HG02798 (cell line): Measurements from ENCODE around the gene MRPL52.
A peak's percentile ranks its signal among the peaks of the same experiment; 100 is the strongest.
"Not testable (repeated sequence)": the region's sequence is repeated elsewhere in the genome, so short reads cannot be mapped to it uniquely, and the experiment has no call there.

ENCODE experiments used
- ATAC-seq: cut with Tn5 transposase; IDR thresholded peaks from one replicate; pipeline ENCODE4 v1.9.1; 2021; ENCODE audit warnings: mild to moderate bottlenecking; ENCODE audit not compliant: unreplicated experiment, poor library complexity

MRPL52 gene

GRCh38 chr14:22852599-22852939 is 22.9 kb downstream of the MRPL52 start:
- no peak for ATAC-seq

DNA sequence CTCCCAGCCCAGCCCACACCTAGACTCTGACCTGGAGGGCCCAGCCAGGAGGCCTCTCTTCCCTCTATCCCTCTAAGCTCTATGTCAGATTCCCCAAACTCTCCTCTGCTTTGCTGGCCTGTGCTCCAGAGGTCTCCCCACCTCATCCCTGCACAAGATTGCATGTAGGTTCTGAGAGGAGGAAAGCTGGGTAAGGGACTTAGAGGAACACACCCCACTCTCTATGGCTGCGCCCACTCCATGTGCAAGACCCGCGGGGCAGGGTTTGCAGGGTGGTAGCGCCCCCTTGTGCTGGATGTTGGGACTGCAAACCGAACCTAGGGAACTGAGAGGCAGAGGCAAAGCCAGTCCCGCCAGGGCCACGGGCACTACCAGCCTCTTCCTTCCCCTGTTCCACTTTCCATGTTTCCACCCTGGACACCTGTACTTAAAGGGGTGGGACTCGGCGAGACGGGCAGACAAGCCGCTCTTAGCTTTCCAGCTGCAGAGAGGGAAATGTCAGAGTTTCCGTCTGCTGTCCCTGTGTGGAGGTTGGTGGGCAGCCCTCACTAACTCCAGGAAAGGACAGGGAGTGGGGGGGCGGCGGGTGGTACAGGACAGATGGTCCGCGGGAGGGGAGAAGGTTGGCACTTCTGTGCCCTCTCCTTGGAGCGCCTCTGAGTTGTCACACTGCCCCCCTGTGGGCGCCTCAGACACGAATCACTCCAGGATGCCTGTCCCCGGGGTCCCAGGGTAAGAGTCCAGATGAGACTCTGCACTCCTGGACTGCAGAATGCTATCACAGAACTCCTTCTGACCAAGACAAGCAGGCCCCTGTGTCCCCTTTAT is 23.5 kb downstream of the MRPL52 start:
- ATAC-seq: peak; percentile 75

GRCh38 chr14:22854296-22854695 is 24.6 kb downstream of the MRPL52 start:
- ATAC-seq: not testable (repeated sequence)

DNA sequence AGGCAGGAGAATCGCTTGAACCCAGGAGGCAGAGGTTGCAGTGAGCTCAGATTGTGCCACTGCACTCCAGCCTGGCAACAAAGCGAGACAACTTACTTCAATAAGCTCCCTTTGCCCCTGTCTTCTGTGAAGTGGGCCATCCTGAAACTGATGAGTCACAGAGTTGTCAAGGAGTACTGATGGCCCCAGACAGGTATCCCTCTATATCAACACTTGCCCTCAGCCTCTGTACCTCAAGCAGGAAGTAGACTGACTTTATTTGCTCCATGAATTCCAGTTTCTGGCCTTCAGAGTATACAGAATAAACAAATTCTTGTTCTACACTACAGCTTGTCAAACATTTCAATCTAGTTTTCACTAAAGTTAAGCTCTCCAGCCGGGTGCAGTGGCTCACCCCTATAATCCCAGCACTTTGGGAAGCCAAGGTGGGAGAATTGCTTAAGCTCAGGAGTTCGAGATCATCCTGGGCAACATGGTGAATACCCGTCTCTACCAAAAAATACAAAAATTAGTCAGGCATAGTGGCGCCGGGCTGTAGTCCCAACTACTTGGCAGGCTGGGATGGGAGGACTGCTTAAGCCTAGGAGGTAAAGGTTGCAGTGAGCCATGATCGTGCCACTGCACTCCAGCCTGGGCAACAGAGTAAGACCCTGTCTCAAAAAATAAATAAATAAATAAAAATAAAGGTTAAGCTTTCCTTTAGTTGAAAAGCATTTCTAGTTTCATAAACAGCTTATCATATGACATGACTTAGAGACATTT is 25.5 kb downstream of the MRPL52 start:
- ATAC-seq: no peak

DNA sequence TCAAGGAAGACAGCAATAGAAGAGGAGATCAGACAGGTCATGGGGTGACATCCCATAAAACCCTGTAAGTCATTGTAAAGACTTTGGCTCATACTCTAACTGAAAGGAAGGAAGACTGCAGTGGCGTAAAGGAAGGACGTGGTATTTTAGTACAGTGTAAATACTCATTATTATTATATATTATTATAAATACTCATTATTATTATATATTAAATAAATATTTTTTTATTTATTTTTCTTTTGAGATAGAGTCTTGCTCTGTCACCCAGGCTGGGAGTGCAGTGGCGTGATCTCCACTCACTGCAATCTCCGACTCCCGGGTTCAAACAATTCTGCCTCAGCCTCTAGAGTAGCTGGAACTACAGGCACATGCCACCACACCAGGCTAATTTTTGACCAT is 26.7 kb downstream of the MRPL52 start:
- ATAC-seq: no peak

- ATAC-seq: not testable (repeated sequence)
Observed at GRCh38 chr14:22860377-22860776, 30.7 kb downstream of the MRPL52 start.

GRCh38 chr14:22861651-22862050 is 32.0 kb downstream of the MRPL52 start:
- no peak for ATAC-seq

DNA sequence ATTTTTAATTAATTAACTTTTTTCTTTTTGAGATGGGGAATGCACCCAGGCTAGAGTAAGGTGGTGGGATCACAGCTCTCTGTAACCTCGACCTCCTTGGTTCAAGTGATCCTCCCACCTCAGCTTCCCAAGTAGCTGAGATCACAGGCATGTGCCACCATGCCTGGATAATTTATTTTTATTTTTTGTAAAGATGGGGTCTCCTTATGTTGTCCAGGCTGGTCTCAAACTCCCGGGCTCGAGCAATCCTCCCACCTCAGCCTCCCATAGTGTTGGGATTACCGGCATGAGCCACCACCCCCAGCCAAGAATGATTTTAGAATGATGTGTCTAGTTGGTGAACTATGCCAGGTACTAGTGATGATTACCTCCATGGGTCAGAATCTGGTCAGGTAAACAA is 35.3 kb downstream of the MRPL52 start:
- ATAC-seq: no peak

DNA sequence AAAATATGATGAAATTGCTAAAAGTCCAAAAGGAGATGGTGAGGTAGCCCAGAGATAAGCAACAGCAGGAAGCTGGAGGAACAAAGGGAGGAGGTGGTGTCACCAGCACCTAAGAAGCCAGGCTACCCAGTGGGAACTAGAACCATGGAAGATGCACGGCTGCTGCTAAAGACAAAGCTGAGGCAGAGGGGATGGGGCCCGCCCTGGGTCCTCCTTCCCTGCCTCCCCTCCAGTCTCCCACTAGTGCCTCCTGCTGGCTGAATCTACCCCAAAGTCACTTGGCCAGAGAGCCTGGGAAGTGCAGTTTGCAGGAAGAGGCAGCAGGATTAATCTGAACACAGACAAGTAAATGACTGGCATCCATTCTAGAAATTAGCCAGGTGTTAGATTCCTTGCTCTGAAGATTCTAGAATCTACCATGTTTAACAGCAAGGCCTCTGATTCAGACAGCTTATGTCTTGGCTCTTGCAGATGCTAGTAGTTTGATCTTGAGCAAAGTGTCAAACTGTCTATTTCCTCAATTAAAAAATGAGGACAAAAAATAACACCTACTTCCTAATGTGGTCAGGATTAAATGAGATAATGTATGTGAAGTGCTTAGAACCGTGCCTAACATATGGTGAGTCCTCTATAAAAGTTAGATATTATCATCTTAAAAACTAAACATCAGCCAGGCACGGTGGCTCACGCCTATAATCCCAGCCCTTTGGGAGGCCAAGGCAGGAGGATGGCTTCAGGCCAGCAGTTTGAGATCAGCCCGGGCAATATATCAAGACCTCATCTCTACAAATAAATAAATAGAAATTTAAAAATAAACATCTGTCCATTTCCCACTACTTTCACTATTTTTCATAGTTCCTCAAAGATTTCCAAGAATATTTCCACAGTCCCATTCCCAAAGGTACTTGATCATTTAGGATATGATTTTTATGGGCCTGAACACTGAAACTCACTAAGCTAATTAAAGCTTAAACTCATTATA is 36.0 kb downstream of the MRPL52 start:
- ATAC-seq: no peak

GRCh38 chr14:22866874-22867273 is 37.2 kb downstream of the MRPL52 start:
- no peak for ATAC-seq

- peak; percentile 34 for ATAC-seq
Observed at GRCh38 chr14:22870811-22871223, 41.1 kb downstream of the MRPL52 start.

- ATAC-seq: peak; percentile 86
Observed at GRCh38 chr14:22871224-22872032, 41.7 kb downstream of the MRPL52 start, which contains the start of gene LRP10. Gene LRP10, plus strand, starts transcription at chr14:22871740. Its CDS starts 564 bp downstream, at chr14:22872304.

DNA sequence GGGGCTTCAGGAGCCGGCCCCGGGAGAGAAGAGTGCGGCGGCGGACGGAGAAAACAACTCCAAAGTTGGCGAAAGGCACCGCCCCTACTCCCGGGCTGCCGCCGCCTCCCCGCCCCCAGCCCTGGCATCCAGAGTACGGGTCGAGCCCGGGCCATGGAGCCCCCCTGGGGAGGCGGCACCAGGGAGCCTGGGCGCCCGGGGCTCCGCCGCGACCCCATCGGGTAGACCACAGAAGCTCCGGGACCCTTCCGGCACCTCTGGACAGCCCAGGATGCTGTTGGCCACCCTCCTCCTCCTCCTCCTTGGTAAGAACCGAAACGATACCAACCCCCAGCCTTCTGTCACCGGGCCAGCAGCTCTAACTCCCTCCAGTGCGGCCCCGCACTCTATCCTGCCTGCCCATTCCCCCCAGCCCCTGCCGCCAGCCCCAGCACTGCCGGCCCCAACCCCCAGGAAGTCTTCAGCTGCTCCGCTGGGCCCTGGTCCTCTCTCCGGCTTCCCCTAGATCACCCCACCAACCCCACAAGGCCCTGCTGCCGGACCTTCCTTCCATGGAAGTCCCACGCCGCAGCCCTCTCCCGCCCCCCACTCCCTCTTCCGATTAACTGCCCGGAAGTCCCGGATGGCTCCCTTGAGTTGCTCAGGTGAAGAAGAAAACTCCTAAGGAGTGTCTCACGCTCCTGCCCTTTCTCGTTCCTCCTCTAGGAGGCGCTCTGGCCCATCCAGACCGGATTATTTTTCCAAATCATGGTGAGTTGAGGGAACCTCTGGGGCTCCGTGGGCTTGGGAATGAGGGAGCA is 42.5 kb downstream of the MRPL52 start:
- peak; percentile 24 for ATAC-seq

- no peak for ATAC-seq
Observed at GRCh38 chr14:22872833-22873520, 43.3 kb downstream of the MRPL52 start.

DNA sequence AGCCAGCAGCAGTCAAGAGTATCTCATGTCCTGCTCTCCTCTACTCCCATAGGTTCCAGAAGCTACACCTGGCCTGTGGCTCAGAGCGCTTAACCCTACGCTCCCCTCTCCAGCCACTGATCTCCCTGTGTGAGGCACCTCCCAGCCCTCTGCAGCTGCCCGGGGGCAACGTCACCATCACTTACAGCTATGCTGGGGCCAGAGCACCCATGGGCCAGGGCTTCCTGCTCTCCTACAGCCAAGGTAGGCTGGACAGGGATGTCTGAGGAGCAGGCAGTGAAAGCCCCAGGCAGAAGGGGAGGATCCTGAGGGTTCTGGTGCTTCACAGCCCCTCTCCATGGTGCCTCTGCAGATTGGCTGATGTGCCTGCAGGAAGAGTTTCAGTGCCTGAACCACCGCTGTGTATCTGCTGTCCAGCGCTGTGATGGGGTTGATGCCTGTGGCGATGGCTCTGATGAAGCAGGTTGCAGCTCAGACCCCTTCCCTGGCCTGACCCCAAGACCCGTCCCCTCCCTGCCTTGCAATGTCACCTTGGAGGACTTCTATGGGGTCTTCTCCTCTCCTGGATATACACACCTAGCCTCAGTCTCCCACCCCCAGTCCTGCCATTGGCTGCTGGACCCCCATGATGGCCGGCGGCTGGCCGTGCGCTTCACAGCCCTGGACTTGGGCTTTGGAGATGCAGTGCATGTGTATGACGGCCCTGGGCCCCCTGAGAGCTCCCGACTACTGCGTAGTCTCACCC is 45.5 kb downstream of the MRPL52 start:
- ATAC-seq: no peak

DNA sequence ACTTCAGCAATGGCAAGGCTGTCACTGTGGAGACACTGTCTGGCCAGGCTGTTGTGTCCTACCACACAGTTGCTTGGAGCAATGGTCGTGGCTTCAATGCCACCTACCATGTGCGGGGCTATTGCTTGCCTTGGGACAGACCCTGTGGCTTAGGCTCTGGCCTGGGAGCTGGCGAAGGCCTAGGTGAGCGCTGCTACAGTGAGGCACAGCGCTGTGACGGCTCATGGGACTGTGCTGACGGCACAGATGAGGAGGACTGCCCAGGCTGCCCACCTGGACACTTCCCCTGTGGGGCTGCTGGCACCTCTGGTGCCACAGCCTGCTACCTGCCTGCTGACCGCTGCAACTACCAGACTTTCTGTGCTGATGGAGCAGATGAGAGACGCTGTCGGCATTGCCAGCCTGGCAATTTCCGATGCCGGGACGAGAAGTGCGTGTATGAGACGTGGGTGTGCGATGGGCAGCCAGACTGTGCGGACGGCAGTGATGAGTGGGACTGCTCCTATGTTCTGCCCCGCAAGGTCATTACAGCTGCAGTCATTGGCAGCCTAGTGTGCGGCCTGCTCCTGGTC is 46.1 kb downstream of the MRPL52 start:
- no peak for ATAC-seq

GRCh38 chr14:22877000-22877501 is 47.4 kb downstream of the MRPL52 start:
- ATAC-seq: no peak
